Naive thymus-derived CD8-positive, alpha-beta T cell (primary cell): ENCODE results near the gene SLC16A4. TPM values are rescaled to one million over a fixed set of nuclear protein-coding genes. Genes with fewer than 3 reads are reported as not detected.
A peak's percentile ranks its signal among the peaks of the same experiment; 100 is the strongest.

ENCODE experiments used
- ATAC-seq, 2 donors: fragments of 150-1000 bp; cut with Tn5 transposase in 1 of 2; sonication (Bioruptor Pico), chemical (Tn5 transposase) in 1 of 2; 1 replicate in 1 of 2; 2 replicates in 1 of 2; pipeline ENCODE4 v1.10.0; 2021; ENCODE audit warnings: mild to moderate bottlenecking in 2 of 2, moderate library complexity in 2 of 2
- POLR2A ChIA-PET: fragments of 350-600 bp; sonication (Branson Sonifier 250); formaldehyde crosslinking; loops from one replicate; lab custom pipeline; 2021; ENCODE audit warnings: antibody characterized with exemption; lab: Charles Lee
- DNase-seq, 10 donors: peaks; one replicate each; pipeline versions ENCODE4 v3.0.0 to v3.0.0-alpha.2; 2020 to 2022
- H3K27ac Mint-ChIP-seq, 10 donors: one replicate each; pipeline ENCODE4 v1.8.0; 2020 to 2022; ENCODE audit warnings: mild to moderate bottlenecking in 10 of 10, mixed read lengths in 10 of 10, moderate library complexity in 4 of 10, inconsistent platforms in 1 of 10
- H3K27me3 Mint-ChIP-seq, 5 donors: one replicate each; pipeline ENCODE4 v1.8.0; 2021 to 2022; ENCODE audit warnings: mixed read lengths in 5 of 5
- H3K36me3 Mint-ChIP-seq, 3 donors: one replicate each; pipeline ENCODE4 v1.8.0; 2020 to 2022; ENCODE audit warnings: mixed read lengths in 3 of 3, mild to moderate bottlenecking in 2 of 3, inconsistent platforms in 1 of 3
- H3K4me1 Mint-ChIP-seq, 4 donors: one replicate each; pipeline ENCODE4 v1.8.0; 2021 to 2022; ENCODE audit warnings: mixed read lengths in 4 of 4
- H3K4me3 Mint-ChIP-seq, 10 donors: one replicate each; pipeline ENCODE4 v1.8.0; 2020 to 2022; ENCODE audit warnings: mild to moderate bottlenecking in 10 of 10, mixed read lengths in 10 of 10, moderate library complexity in 6 of 10, inconsistent platforms in 1 of 10
- H3K9me3 Mint-ChIP-seq, 9 donors: one replicate each; pipeline ENCODE4 v1.8.0; 2020 to 2022; ENCODE audit warnings: mixed read lengths in 9 of 9, mild to moderate bottlenecking in 3 of 9, inconsistent platforms in 1 of 9, moderate library complexity in 1 of 9
- polyA plus RNA-seq, 3 donors: library from polyadenylated mRNA; unstranded; fragments of 300-500 nt; fragmentation: Illumina TruSeq; gene quantifications; one replicate each; pipeline ENCODE4 v1.2.3, GENCODE V29; 2021
- total RNA-seq, 8 experiments: library from RNA in 2 of 8; stranded (reverse) in 2 of 8; gene quantifications; one replicate each; pipeline ENCODE4 v1.2.3 and lab custom pipeline; 2021 to 2026

The SLC16A4 gene
- total and polyA plus RNA-seq, 5 experiments from 2014 or later = 0.15 to 0.88 (median 0.59) TPM

GRCh38 chr1:110383251-110383990, 7.4 kb downstream of the SLC16A4 start:
- Mint-ChIP-seq H3K27me3 (no peaks in the 10 kb centered on the region), H3K27ac (peak overlapping the region; percentile 16 to 90 (median 80)), H3K36me3 (peaks cover 0 to 2% (median 2%) of the 10 kb centered on the region in 3 donors), H3K9me3 (no peaks in the 10 kb centered on the region), H3K4me3 (peak overlapping the region in 9 of 10 donors; percentile 20 to 76 (median 68)), H3K4me1 (peaks cover 4 to 57% (median 19%) of the 10 kb centered on the region in 4 donors)
- POLR2A ChIA-PET = interaction anchor here (0.9 to 1.1 kb wide), 2 partner anchors 16 to 44 kb away, joined by 3 to 4 read pairs; no protein-coding TSS in a partner anchor
- ATAC-seq (no peak), DNase-seq (peak in 1 of 10 donors; percentile 17)

- Mint-ChIP-seq H3K36me3 (peaks cover 0 to 20% (median 5%) of the 10 kb centered on the region in 3 donors), H3K27me3 (no peaks in the 10 kb centered on the region), H3K4me3 (peak overlapping the region in 1 of 10 donors; percentile 4), H3K4me1 (peaks cover 4 to 44% (median 19%) of the 10 kb centered on the region in 4 donors), H3K9me3 (no peaks in the 10 kb centered on the region), H3K27ac (peak overlapping the region in 3 of 10 donors; percentile 0 to 50 (median 29))
- no peak for ATAC-seq
- no peak for DNase-seq
- POLR2A ChIA-PET = no interaction called here
These were observed 10.0 kb downstream of the SLC16A4 start for GRCh38 chr1:110380672-110381283.

DNA sequence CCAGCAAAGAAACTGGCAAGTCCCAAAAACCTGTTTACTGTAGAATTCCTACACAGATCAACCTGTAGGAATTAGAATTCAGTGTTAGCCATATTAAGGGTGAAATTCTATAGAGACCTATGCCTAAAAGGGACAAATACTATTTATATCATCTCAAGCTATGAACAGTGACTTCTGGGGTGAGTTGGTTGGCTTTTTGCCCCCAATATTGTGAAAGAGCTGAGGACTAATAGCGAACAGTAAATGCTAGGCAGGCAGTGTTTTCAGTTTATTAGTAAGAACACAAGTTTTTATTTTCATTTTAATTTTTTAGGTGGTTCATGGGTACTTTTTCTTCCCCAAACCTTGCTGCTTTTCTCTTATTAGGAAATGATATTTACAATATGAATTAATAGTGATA, 15.3 kb downstream of the SLC16A4 start:
- no peak overlapping the region for H3K4me3 Mint-ChIP-seq
- POLR2A ChIA-PET = no interaction called here

GRCh38 chr1:110370827-110371226, 20.0 kb downstream of the SLC16A4 start:
- DNase-seq = no peak
- Mint-ChIP-seq H3K36me3 (peaks cover 0 to 49% (median 6%) of the 10 kb centered on the region in 3 donors), H3K4me1 (peaks cover 0 to 9% (median under 1%) of the 10 kb centered on the region in 4 donors), H3K9me3 (no peaks in the 10 kb centered on the region), H3K4me3 (no peak overlapping the region), H3K27me3 (no peaks in the 10 kb centered on the region), H3K27ac (peak overlapping the region in 1 of 10 donors; percentile 16)
- ATAC-seq = no peak
- POLR2A ChIA-PET = no interaction called here

More for the DNA sequence above, 15.3 kb downstream of the SLC16A4 start:
- Mint-ChIP-seq H3K27ac (no peak overlapping the region), H3K4me1 (peaks cover 0 to 5% (median 1%) of the 10 kb centered on the region in 4 donors), H3K9me3 (no peaks in the 10 kb centered on the region), H3K27me3 (no peaks in the 10 kb centered on the region), H3K36me3 (peaks cover 2 to 52% (median 5%) of the 10 kb centered on the region in 3 donors)
- no peak for DNase-seq
- no peak for ATAC-seq

DNA sequence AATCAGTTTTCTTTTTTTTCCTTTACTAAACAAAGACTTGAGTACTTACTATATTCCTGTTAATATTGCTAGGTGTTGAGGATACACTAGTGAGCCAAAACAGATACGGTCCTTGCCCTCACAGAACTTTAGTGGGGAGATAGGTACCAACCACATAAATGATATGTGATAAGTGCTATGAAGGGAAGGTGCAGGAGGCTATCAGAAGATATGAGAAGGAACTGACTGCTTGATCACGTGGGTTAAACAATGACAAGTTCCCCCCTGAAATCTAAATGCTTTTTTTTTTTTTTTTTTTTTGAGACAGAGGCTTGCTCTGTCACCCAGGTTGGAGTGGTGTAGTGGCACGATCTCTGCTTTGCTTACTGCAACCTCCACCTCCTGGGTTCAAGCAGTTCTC, 26.6 kb downstream of the SLC16A4 start:
- no peak overlapping the region for H3K4me3 Mint-ChIP-seq
- H3K36me3 Mint-ChIP-seq = peaks cover 0 to 52% (median 8%) of the 10 kb centered on the region in 3 donors
- POLR2A ChIA-PET = no interaction called here
- H3K27me3 Mint-ChIP-seq = no peaks in the 10 kb centered on the region
- DNase-seq (no peak), ATAC-seq (no peak)
- H3K27ac Mint-ChIP-seq = no peak overlapping the region
- H3K4me1 Mint-ChIP-seq = peaks cover 2 to 7% (median 5%) of the 10 kb centered on the region in 4 donors
- H3K9me3 Mint-ChIP-seq = no peaks in the 10 kb centered on the region

GRCh38 chr1:110361856-110362255, 29.0 kb downstream of the SLC16A4 start:
- no peak overlapping the region for H3K4me3 Mint-ChIP-seq
- no peaks in the 10 kb centered on the region for H3K27me3 Mint-ChIP-seq
- H3K9me3 Mint-ChIP-seq = no peaks in the 10 kb centered on the region
- peaks cover 0 to 56% (median 11%) of the 10 kb centered on the region in 3 donors for H3K36me3 Mint-ChIP-seq
- H3K4me1 Mint-ChIP-seq = peaks cover 2 to 13% (median 7%) of the 10 kb centered on the region in 4 donors
- H3K27ac Mint-ChIP-seq = peak overlapping the region in 2 of 10 donors; percentile 1 to 52
- DNase-seq (no peak), ATAC-seq (no peak)
- POLR2A ChIA-PET = no interaction called here

GRCh38 chr1:110360431-110360830, 30.4 kb downstream of the SLC16A4 start:
- ATAC-seq (no peak), DNase-seq (no peak)
- H3K36me3 Mint-ChIP-seq = peaks cover 4 to 57% (median 15%) of the 10 kb centered on the region in 3 donors
- no peak overlapping the region for H3K27ac Mint-ChIP-seq
- no peaks in the 10 kb centered on the region for H3K27me3 Mint-ChIP-seq
- POLR2A ChIA-PET = no interaction called here
- peaks cover 3 to 21% (median 13%) of the 10 kb centered on the region in 4 donors for H3K4me1 Mint-ChIP-seq
- no peaks in the 10 kb centered on the region for H3K9me3 Mint-ChIP-seq
- no peak overlapping the region for H3K4me3 Mint-ChIP-seq

DNA sequence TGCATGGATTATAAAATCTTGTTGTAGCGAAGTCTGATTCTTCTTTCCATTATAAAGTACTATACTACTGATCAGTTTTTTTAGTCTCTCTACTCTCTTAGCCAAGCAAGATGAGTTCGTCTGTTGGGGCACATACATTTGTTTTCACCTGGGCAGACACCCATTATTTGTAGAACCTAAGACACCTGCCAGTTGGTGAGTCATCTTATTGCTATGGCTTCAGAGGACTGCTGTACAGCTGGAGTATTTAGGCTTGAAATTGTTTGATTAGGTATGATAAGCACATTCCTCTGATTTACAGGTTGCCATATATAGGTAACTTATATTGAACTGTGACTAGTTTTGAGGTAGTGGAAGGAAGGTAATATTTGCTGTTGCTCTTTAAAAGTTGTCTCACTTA, 34.4 kb downstream of the SLC16A4 start:
- Mint-ChIP-seq H3K27me3 (no peaks in the 10 kb centered on the region), H3K4me3 (no peak overlapping the region), H3K9me3 (no peaks in the 10 kb centered on the region), H3K27ac (peak overlapping the region in 2 of 10 donors; percentile 8 to 10), H3K36me3 (peaks cover 4 to 40% (median 15%) of the 10 kb centered on the region in 3 donors), H3K4me1 (peaks cover 7 to 45% (median 26%) of the 10 kb centered on the region in 4 donors)
- DNase-seq (no peak), ATAC-seq (no peak)
- POLR2A ChIA-PET = no interaction called here

- Mint-ChIP-seq H3K27ac (no peak overlapping the region), H3K4me1 (peaks cover 10 to 50% (median 36%) of the 10 kb centered on the region in 4 donors), H3K4me3 (no peak overlapping the region), H3K36me3 (peaks cover 4 to 34% (median 10%) of the 10 kb centered on the region in 3 donors), H3K9me3 (no peaks in the 10 kb centered on the region), H3K27me3 (no peaks in the 10 kb centered on the region)
- POLR2A ChIA-PET = no interaction called here
- no peak for ATAC-seq
- no peak for DNase-seq
These were observed 35.5 kb downstream of the SLC16A4 start for GRCh38 chr1:110355321-110355720.

DNA sequence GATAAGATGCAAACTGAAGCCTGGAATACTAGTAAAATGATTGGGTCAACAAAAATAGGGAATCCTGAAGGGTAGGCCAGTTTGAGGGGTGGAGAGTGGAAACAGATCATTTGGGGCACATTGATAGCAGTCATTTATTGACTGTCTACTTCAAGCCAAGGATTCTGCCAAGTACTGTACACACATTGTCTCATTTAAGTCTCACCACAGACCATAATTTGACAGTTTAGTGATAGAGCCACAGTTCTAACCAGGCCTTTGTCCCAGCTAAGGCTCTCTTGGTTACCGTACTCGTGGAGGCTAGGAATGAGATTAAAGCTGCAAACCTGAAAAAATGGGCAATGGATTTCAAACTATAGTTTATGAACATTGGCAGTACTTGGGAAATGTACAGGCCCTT, 40.5 kb downstream of the SLC16A4 start:
- no peak for ATAC-seq
- H3K9me3 Mint-ChIP-seq = no peaks in the 10 kb centered on the region
- POLR2A ChIA-PET = interaction anchor here (1.3 kb wide), 1 partner anchor 11 kb away, joined by 4 read pairs; the partner anchor contains the start of gene RBM15
- peak overlapping the region in 4 of 10 donors; percentile 13 to 30 (median 22) for H3K4me3 Mint-ChIP-seq
- peaks cover 4 to 46% (median 12%) of the 10 kb centered on the region in 3 donors for H3K36me3 Mint-ChIP-seq
- H3K27me3 Mint-ChIP-seq = no peaks in the 10 kb centered on the region
- peaks cover 23 to 77% (median 75%) of the 10 kb centered on the region in 4 donors for H3K4me1 Mint-ChIP-seq
- DNase-seq = no peak
- H3K27ac Mint-ChIP-seq = peak overlapping the region in 7 of 10 donors; percentile 6 to 69 (median 18)

DNA sequence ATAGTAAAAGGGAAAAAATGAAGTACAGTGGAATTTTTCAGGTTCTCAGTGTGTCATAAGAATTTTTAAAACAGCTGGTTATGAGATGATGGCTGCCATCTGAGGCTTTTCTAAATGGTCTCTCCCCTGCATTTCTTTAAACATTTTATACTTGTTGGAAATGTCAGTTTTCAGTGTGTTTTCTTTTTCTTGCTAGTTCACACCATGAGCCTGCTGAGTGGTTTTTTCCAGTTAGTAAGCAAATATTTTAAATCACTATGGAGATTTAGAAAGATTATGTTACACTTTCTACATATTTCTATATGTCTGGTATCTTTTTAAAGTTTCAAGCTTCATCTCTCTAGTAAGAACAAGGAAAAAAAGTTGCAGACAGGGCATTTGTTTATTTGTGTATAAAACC, 42.1 kb downstream of the SLC16A4 start:
- Mint-ChIP-seq H3K27ac (peak overlapping the region in 1 of 10 donors; percentile 63), H3K36me3 (peaks cover 4 to 53% (median 12%) of the 10 kb centered on the region in 3 donors), H3K27me3 (no peaks in the 10 kb centered on the region), H3K4me1 (peaks cover 26 to 84% (median 80%) of the 10 kb centered on the region in 4 donors), H3K9me3 (no peaks in the 10 kb centered on the region), H3K4me3 (peak overlapping the region in 6 of 10 donors; percentile 3 to 60 (median 40))
- ATAC-seq (no peak), DNase-seq (no peak)
- POLR2A ChIA-PET = interaction anchor here (2.5 kb wide), 1 partner anchor 10 kb away, joined by 14 read pairs; the partner anchor contains the start of gene RBM15

DNA sequence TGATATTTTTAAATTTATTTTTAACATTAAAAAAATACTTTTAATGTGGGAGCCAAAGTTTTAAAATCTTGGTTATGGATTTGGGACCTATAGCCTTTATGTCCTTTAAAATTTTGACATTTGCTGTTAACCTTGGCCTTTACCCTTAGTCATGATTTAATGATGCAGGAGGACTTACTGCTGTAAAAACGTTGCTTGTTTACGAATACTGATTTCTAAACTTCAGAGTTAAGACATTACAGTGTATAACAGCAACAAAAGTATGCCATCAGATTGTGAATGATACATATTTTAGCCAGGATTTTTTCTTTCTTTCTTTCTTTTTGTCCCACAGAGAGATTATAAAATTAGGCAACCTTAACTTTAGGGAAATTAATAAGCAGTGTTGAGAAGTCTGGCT, 42.8 kb downstream of the SLC16A4 start:
- Mint-ChIP-seq H3K4me3 (peak overlapping the region in 6 of 10 donors; percentile 0 to 61 (median 46)), H3K9me3 (no peaks in the 10 kb centered on the region), H3K27me3 (no peaks in the 10 kb centered on the region), H3K4me1 (peaks cover 24 to 85% (median 81%) of the 10 kb centered on the region in 4 donors), H3K36me3 (peaks cover 4 to 58% (median 19%) of the 10 kb centered on the region in 3 donors), H3K27ac (no peak overlapping the region)
- ATAC-seq (no peak), DNase-seq (no peak)
- POLR2A ChIA-PET = interaction anchor here (2.5 kb wide), 1 partner anchor 9 kb away, joined by 14 read pairs; the partner anchor contains the start of gene RBM15
